Measurements from ENCODE around the gene SPOUT1. TPM values are rescaled to one million over a fixed set of nuclear protein-coding genes. Genes with fewer than 3 reads are reported as not detected.
"Not testable (repeated sequence)": the region's sequence is repeated elsewhere in the genome, so short reads cannot be mapped to it uniquely, and the experiment has no call there.

Gene SPOUT1
- total RNA-seq, 2 experiments from 2014 or later: 22.2 to 27.6 TPM

DNA sequence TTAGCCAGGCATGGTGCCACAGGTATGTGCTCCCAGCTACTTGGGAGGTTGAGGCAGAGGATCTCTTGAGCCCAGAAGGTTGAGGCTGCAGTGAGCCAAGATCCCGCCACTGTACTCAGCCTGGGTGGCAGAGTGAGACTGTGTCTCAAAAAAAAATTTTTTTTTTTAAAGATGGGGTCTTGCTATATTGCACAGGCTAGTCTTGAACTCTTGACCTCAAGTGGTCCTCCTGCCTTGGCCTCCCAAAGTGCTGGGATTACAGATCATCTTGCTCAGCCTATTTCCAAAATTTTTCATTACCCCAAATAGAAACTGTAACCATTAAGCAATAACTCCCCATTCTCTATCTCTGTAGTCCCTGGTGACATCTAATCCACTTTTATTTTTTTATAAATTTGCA is 46.9 kb downstream of the SPOUT1 start:
- intact Hi-C loops (cut with DNase I, micrococcal nuclease): loop anchor here in 1 of 2 experiments (10.0 kb wide), 1 partner anchor 328 kb away; the partner anchor contains the start of gene ODF2
- Mint-ChIP-seq H3K4me3 (no peak overlapping the region), H3K36me3 (ENCODE audit: low read depth) (peaks cover 5% of the 10 kb centered on the region), H3K4me1 (ENCODE audit: low read depth) (peaks cover 8% of the 10 kb centered on the region), H3K9me3 (no peaks in the 10 kb centered on the region), H3K27me3 (no peaks in the 10 kb centered on the region), H3K27ac (no peak overlapping the region)
- POLR2A ChIA-PET: interaction anchor here (0.6 to 1.0 kb wide), 2 partner anchors 10 to 100 kb away, joined by 3 read pairs; no protein-coding TSS in a partner anchor
- Histone ChIP-seq H3K27ac (ENCODE audit: low read depth in 1 of 2, low read length in 2 of 2) (no peak overlapping the region), H3K4me1 (ENCODE audit: insufficient read depth, low read length) (peaks cover 14% of the 10 kb centered on the region), H3K9me3 (ENCODE audit: control insufficient read depth in 1 of 2, insufficient read depth in 1 of 2, low read length in 2 of 2) (no peaks in the 10 kb centered on the region), H3K27me3 (ENCODE audit: control insufficient read depth in 1 of 2, insufficient read depth in 2 of 2, low read length in 2 of 2) (no peaks in the 10 kb centered on the region), H3K36me3 (ENCODE audit: insufficient read depth, low read length) (no peaks in the 10 kb centered on the region), H3K4me3 (ENCODE audit: low read length) (no peak overlapping the region)
- DNase-seq: no peak
- no peak for ATAC-seq (ENCODE audit: poor library complexity)
- TF ChIP-seq, protein P1, sequence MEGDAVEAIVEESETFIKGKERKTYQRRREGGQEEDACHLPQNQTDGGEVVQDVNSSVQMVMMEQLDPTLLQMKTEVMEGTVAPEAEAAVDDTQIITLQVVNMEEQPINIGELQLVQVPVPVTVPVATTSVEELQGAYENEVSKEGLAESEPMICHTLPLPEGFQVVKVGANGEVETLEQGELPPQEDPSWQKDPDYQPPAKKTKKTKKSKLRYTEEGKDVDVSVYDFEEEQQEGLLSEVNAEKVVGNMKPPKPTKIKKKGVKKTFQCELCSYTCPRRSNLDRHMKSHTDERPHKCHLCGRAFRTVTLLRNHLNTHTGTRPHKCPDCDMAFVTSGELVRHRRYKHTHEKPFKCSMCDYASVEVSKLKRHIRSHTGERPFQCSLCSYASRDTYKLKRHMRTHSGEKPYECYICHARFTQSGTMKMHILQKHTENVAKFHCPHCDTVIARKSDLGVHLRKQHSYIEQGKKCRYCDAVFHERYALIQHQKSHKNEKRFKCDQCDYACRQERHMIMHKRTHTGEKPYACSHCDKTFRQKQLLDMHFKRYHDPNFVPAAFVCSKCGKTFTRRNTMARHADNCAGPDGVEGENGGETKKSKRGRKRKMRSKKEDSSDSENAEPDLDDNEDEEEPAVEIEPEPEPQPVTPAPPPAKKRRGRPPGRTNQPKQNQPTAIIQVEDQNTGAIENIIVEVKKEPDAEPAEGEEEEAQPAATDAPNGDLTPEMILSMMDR (IDR thresholded peaks at IDR 0.05): no peak
- CTCF ChIA-PET: no interaction called here

DNA sequence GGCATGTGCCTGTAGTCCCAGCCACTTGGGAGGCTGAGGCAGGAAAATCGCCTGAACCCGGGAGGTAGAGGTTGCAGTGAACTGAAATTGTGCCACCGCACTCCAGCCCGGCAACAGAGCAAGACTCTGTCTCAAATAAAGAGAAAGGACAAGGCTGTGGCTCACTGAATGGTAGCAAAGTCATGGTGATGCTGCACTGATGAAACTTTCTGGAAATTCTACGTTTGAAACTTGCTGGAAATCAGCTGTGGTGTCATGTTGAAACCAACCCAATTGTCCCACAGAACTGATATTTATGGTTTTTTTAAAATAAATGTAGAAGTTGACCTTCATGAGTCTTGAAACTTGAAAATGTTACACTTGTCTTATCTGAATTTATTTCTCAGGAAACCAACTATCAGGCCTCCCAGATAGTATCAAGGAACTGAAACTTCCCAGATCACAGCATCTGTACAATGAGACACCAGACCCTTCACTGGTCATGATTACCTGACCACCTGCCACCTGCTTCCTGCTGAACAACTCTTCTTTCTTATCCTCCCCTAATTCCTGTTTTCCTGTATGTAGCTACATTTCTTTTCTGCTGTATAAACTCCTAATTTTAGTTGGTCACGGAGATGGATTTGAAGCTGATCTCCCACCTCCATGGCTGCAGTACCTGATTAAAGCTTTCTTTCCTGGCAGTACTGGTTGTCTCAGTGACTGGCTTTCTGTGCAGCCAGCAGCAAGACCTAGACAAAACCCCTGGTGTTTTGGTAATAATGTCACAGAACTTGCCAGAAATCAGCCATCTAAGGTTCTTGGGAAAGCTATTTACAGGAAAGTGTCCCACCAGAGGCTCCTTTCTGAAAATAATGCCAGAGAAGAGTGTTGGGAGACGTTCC is 48.2 kb downstream of the SPOUT1 start:
- POLR2A ChIA-PET: interaction anchor here (1.0 kb wide), 1 partner anchor 9 kb away, joined by 3 read pairs; no protein-coding TSS in a partner anchor
- H3K27me3 Mint-ChIP-seq: no peaks in the 10 kb centered on the region

DNA sequence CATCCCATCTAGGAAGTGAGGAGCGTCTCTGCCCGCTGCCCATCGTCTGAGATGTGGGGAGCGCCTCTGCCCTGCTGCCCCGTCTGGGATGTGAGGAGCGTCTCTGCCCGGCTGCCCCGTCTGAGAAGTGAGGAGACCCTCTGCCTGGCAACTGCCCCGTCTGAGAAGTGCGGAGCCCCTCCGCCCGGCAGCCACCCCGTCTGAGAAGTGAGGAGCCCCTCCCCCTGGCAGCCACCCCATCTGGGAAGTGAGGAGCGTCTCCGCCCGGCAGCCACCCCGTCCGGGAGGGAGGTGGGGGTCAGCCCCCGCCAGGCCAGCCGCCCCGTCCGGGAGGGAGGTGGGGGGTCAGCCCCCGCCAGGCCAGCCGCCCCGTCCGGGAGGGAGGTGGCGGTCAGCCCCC is 49.5 kb downstream of the SPOUT1 start:
- intact Hi-C loops (cut with DNase I, micrococcal nuclease): loop anchor here in 1 of 2 experiments (10.0 kb wide), 1 partner anchor 325 kb away; the partner anchor contains the start of gene ODF2
- H3K4me3 Mint-ChIP-seq; H3K4me1 ChIP-seq (ENCODE audit: insufficient read depth, low read length); H3K9me3 ChIP-seq (ENCODE audit: control insufficient read depth in 1 of 2, insufficient read depth in 1 of 2, low read length in 2 of 2); CTCF ChIA-PET; H3K36me3 ChIP-seq (ENCODE audit: insufficient read depth, low read length); H3K9me3 Mint-ChIP-seq; DNase-seq; POLR2A ChIA-PET; H3K4me1 Mint-ChIP-seq (ENCODE audit: low read depth); H3K27ac Mint-ChIP-seq; ATAC-seq (ENCODE audit: poor library complexity); H3K36me3 Mint-ChIP-seq (ENCODE audit: low read depth); H3K27me3 Mint-ChIP-seq; H3K4me3 ChIP-seq (ENCODE audit: low read length); H3K27me3 ChIP-seq (ENCODE audit: control insufficient read depth in 1 of 2, insufficient read depth in 2 of 2, low read length in 2 of 2); H3K27ac ChIP-seq (ENCODE audit: low read depth in 1 of 2, low read length in 2 of 2): not testable (repeated sequence)

More for the DNA sequence above, 48.2 kb downstream of the SPOUT1 start:
- Mint-ChIP-seq H3K36me3 (ENCODE audit: low read depth) (no peaks in the 10 kb centered on the region), H3K27ac (no peak overlapping the region), H3K4me1 (ENCODE audit: low read depth) (no peaks in the 10 kb centered on the region), H3K9me3 (no peaks in the 10 kb centered on the region), H3K4me3 (no peak overlapping the region)
- intact Hi-C loops (cut with DNase I, micrococcal nuclease): loop anchor here in 1 of 2 experiments (10.0 kb wide), 1 partner anchor 327 kb away; the partner anchor contains the start of gene ODF2
- Histone ChIP-seq H3K4me3 (ENCODE audit: low read length) (no peak overlapping the region), H3K9me3 (ENCODE audit: control insufficient read depth in 1 of 2, insufficient read depth in 1 of 2, low read length in 2 of 2) (peaks cover 0 to 3% of the 10 kb centered on the region in 2 experiments), H3K27ac (ENCODE audit: low read depth in 1 of 2, low read length in 2 of 2) (no peak overlapping the region), H3K36me3 (ENCODE audit: insufficient read depth, low read length) (no peaks in the 10 kb centered on the region), H3K27me3 (ENCODE audit: control insufficient read depth in 1 of 2, insufficient read depth in 2 of 2, low read length in 2 of 2) (no peaks in the 10 kb centered on the region), H3K4me1 (ENCODE audit: insufficient read depth, low read length) (peaks cover 7% of the 10 kb centered on the region)
- DNase-seq (no peak), ATAC-seq (ENCODE audit: poor library complexity) (no peak)
- CTCF ChIA-PET: no interaction called here
- TF ChIP-seq, protein P1 (IDR thresholded peaks at IDR 0.05): no peak
